ENCODE measurements around the gene GASK1A.

Gene GASK1A

GRCh38 chr3:43106293-43106628, 127.2 kb downstream of the GASK1A start:
- no peak for DNase-seq (ENCODE audit: extremely low read depth, insufficient read length)

More at GRCh38 chr3:43106293-43106628, 127.2 kb downstream of the GASK1A start:
- TF ChIP-seq CTCF (IDR thresholded peaks at IDR 0.05; ENCODE audit: insufficient read depth, low read length, poor library complexity, severe bottlenecking) = no peak
- H3K27me3 ChIP-seq (replicated peaks; ENCODE audit: control insufficient read depth, insufficient read depth, low read length) = peaks cover 4% of the 10 kb centered on the region; the same call in 1 of the 2 replicates
- H3K36me3 ChIP-seq (ENCODE audit: control insufficient read depth, insufficient read depth, low read length) = no peaks in the 10 kb centered on the region
- H3K4me3 ChIP-seq (replicated peaks; ENCODE audit: low read depth, low read length) = no peak overlapping the region
